Measurements from ENCODE around the gene VAMP2. TPM values are rescaled to one million over a fixed set of nuclear protein-coding genes. Genes with fewer than 3 reads are reported as not detected.

VAMP2 gene
- total RNA-seq, 6 experiments from 2014 or later = 4.4 to 18.6 (median 13.2) TPM

DNA sequence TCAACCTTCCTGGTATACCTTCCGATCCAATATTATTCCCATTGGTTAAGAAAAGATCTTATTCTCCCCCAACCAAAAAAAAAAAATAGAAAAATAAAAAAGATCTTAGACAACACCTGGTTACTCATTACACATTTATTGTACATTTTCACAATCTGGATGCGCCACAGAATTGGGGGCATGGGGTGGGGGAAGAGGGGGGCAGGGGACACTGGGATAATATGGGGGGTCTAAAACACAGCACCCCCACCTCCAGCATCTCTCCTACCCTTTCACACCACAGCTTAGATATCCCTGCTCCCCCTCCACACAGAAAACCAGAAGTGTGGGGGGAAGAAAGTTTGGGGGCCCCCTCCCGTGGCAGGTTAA, 3.7 kb downstream of the VAMP2 start:
- no peak for DNase-seq
- 28% methylated on average over 2 of the region's 3 CpGs for WGBS (ENCODE audit: insufficient coverage, low coverage, low lambda C conversion rate, missing lambda C conversion rate)
- TF ChIP-seq, protein P1, sequence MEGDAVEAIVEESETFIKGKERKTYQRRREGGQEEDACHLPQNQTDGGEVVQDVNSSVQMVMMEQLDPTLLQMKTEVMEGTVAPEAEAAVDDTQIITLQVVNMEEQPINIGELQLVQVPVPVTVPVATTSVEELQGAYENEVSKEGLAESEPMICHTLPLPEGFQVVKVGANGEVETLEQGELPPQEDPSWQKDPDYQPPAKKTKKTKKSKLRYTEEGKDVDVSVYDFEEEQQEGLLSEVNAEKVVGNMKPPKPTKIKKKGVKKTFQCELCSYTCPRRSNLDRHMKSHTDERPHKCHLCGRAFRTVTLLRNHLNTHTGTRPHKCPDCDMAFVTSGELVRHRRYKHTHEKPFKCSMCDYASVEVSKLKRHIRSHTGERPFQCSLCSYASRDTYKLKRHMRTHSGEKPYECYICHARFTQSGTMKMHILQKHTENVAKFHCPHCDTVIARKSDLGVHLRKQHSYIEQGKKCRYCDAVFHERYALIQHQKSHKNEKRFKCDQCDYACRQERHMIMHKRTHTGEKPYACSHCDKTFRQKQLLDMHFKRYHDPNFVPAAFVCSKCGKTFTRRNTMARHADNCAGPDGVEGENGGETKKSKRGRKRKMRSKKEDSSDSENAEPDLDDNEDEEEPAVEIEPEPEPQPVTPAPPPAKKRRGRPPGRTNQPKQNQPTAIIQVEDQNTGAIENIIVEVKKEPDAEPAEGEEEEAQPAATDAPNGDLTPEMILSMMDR (IDR thresholded peaks at IDR 0.05) = no peak
- TF ChIP-seq POLR2A (IDR thresholded peaks at IDR 0.05) = no peak
- peaks cover 0 to 14% (median 0%) of the 10 kb centered on the region in 4 donors for H3K36me3 ChIP-seq
- no peaks in the 10 kb centered on the region for H3K27me3 ChIP-seq
- intact Hi-C loops (cut with DNase I) = loop anchor here in 1 of 2 donors (2.0 kb wide), 1 partner anchor 64 kb away; no protein-coding TSS in a partner anchor
- no peak overlapping the region for H3K4me3 ChIP-seq
- no peak for ATAC-seq
- peak overlapping the region in 2 of 3 donors; percentile 99 for H3K27ac ChIP-seq
- peaks cover 0 to 26% (median 13%) of the 10 kb centered on the region in 4 donors for H3K4me1 ChIP-seq
- H3K9me3 ChIP-seq = no peaks in the 10 kb centered on the region

DNA sequence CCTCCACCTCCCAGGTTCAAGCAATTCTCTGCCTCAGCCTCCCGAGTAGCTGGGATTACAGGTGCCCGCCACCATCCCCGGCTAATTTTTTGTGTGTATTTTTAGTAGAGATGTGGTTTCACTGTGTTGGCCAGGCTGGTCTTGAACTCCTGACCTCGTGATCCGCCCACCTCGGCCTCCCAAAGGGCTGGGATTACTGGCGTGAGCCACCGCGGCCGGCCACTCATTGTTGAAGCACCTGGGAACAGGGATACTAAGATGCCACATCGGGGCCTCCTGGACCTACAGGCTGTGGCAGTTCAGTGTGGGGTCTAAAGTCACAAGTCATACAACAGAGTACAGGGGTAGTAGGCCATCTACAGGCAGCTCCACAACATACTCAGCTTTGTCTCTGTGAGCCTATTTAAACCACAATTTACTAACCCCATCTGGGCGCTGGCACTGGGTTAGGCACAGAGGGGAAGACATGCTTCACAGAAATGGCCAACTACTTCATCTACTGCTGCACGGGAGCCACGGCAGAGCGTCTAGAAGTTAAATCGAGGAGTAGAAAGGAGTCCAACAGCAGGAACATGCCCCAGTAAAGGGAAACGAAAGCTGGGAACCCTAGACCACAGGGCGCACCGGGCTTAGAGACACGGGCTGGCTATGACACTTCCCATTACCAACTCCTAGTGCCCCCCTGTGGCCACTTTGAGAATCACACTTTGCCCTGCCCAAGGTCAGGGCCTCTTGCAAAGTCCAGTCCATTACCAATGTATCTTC, 4.3 kb downstream of the VAMP2 start:
- intact Hi-C loops (cut with DNase I) = loop anchor here in 1 of 2 donors (2.0 kb wide), 1 partner anchor 64 kb away; no protein-coding TSS in a partner anchor
- no peak overlapping the region for H3K4me3 ChIP-seq
- peak; percentile 27 to 43 (median 30) for ATAC-seq

DNA sequence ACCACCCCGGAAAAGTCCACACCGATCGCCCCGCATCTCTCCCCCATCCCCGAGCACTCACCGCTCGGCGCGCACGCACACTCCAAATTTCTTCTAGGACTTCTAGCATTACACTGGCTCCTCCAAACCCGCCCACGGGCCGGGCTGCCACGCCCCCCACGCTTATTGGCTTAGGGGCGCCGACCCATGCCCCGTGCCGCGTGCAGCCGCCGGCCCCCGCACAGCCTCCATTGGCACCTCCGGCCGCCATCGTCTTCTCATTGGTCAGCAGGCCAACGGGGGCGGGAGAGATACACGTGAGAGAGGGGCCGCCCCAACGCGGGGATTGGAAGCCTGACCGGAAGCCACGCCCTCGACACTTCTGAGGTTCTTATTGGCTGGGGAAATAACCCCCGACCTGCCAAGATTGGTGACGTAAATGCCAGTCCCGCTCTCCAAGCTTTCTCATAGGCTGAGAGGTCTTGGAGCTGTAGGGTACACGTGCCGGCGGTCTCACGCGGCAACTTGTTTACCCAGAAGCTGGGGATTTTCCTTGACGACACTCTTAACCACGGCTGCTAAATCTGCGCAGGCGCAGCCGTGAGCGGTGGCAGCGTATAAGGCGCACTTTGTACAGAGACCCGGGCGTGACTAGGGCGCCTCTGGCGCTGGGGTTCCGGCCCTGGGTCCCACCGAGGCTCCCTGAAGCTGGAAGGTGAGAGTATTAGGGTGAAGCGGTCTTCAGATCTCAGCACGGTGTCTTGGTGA, 6.3 kb downstream of the VAMP2 start:
- Histone ChIP-seq H3K36me3 (peaks cover 0 to 12% (median 3%) of the 10 kb centered on the region in 4 donors), H3K27ac (peak overlapping the region; percentile 99 to 100 (median 100)), H3K4me3 (peak overlapping the region; percentile 79 to 94 (median 80)), H3K4me1 (peaks cover 0 to 26% (median 8%) of the 10 kb centered on the region in 4 donors), H3K9me3 (no peaks in the 10 kb centered on the region), H3K27me3 (no peaks in the 10 kb centered on the region)
- WGBS (ENCODE audit: insufficient coverage, low coverage, low lambda C conversion rate, missing lambda C conversion rate) = 0% methylated on average over 17 of the region's 59 CpGs
- peak; percentile 100 for DNase-seq
- intact Hi-C loops (cut with DNase I) = no loop called here
- TF ChIP-seq, protein P1 (IDR thresholded peaks at IDR 0.05) = no peak
- peak; percentile 100 for TF ChIP-seq POLR2A (IDR thresholded peaks at IDR 0.05)
- ATAC-seq = peak; percentile 52 to 73 (median 65)

More for the DNA sequence above, 4.3 kb downstream of the VAMP2 start:
- peaks cover 0 to 21% (median 8%) of the 10 kb centered on the region in 4 donors for H3K4me1 ChIP-seq
- H3K27me3 ChIP-seq = no peaks in the 10 kb centered on the region
- 21% methylated on average over 18 of the region's 20 CpGs for whole genome bisulfite sequencing (ENCODE audit: insufficient coverage, low coverage, low lambda C conversion rate, missing lambda C conversion rate)
- no peaks in the 10 kb centered on the region for H3K9me3 ChIP-seq
- peaks cover 0 to 14% (median under 1%) of the 10 kb centered on the region in 4 donors for H3K36me3 ChIP-seq
- H3K27ac ChIP-seq = peak overlapping the region; percentile 77 to 99 (median 99)
- TF ChIP-seq, protein P1 (IDR thresholded peaks at IDR 0.05) = peak; percentile 89 to 94 (median 93)
- TF ChIP-seq POLR2A (IDR thresholded peaks at IDR 0.05) = peak; percentile 41
- DNase-seq = peak; percentile 89 to 95 (median 92)

DNA sequence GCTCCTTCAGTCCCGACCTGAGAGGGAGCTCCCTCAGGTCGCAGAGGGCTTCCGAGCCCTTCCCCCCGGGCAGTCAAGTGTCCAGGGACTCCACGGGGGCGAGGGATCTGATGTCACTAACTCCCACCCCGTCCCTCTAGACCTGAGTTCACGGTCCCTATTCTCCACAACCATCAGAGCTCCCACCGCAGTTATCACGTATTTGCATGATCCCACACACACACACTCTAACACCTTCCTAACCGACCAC, 6.8 kb downstream of the VAMP2 start:
- TF ChIP-seq, protein P1 (IDR thresholded peaks at IDR 0.05) = no peak
- TF ChIP-seq POLR2A (IDR thresholded peaks at IDR 0.05) = no peak
- DNase-seq = no peak
- Histone ChIP-seq H3K27ac (peak overlapping the region; percentile 99 to 100 (median 100)), H3K4me1 (peaks cover 0 to 26% (median 7%) of the 10 kb centered on the region in 4 donors), H3K4me3 (peak overlapping the region; percentile 79 to 94 (median 80)), H3K9me3 (no peaks in the 10 kb centered on the region), H3K36me3 (peaks cover 0 to 7% (median 3%) of the 10 kb centered on the region in 4 donors), H3K27me3 (no peaks in the 10 kb centered on the region)
- intact Hi-C loops (cut with DNase I) = no loop called here
- WGBS (ENCODE audit: insufficient coverage, low coverage, low lambda C conversion rate, missing lambda C conversion rate) = 9% methylated on average over 6 of the region's 11 CpGs
- no peak for ATAC-seq
